ENCODE measurements around the gene CD82.

The CD82 gene

GRCh38 chr11:44577231-44577830 is 11.9 kb downstream of the CD82 start:
- DNase-seq (ENCODE audit: low read depth): no peak

GRCh38 chr11:44578279-44578678 is 12.8 kb downstream of the CD82 start:
- DNase-seq (ENCODE audit: low read depth): no peak

GRCh38 chr11:44579302-44579761 is 13.9 kb downstream of the CD82 start:
- no peak for DNase-seq (ENCODE audit: low read depth)

DNA sequence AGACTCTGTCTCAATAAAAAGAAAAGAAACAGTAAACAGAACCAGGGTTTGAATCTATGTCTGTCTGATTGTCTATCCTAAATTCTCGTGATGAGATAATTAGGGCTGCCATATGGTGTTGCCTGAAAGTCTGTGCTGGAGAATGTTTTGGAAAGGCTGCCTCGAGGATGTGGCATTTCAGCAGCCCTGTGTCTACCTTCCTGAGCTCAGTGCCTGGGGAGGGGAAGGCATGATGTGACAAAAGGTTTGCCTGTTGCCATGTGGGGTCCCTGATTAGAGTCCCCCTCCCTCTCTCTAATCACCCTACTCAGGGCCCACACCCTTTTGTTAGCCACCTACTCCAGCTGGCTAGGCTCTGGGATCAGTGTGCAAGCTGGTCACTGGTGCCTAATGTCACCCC is 15.2 kb downstream of the CD82 start:
- DNase-seq (ENCODE audit: low read depth): no peak

DNA sequence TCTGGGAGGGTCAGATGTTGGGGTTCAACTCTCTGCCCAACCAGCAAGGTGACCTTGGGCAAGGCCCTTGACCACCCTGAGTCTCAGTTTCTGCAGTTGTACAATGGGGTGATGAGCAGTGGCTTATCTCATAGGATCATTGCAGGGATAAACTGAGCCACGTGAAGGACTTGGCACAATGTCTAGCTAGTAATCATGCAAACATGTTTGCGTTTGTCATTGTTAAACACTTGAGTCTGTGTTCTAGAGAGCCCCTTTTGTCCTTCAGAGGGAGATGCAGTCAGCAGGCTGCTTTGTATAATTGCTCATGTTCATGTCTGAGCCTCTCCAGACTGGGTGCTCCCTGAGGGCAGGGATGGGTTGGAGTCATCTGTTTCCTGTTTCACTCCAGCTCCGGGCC is 15.8 kb downstream of the CD82 start:
- DNase-seq (ENCODE audit: low read depth): no peak

DNA sequence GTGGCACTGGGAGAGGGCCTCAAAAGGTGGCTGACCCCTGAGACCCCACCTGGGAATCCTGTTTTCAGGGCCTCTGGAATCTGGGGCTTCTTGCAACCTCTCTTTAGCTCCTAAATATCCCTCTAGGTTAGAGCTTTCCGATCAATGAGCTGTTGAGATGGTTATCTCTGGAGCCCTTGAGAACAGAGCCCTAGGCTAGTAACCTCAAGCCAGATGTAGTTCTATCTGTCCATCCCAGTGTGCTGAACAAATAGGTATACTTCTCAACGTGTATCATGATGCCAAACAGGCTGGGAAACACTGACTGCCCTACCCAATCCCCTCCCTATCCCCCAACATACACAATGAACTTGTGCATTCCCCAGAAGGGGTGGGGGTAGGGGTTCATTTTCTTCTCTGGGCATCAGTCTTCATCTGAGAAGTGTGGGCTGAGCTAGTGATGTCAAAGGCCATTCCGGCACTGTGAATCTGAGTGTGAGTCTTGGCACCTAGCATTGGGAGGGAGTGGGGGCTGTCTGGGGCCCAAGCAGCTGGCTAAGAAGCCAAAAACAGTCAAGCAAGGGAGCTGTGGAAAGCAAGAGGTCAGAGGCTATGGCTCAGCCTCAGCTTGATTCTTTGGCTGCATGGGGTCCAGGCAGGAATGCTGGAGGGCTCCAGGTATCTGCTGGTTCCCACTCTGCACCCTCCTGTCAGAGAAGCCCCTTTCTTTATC is 17.3 kb downstream of the CD82 start:
- DNase-seq (ENCODE audit: low read depth): no peak

DNA sequence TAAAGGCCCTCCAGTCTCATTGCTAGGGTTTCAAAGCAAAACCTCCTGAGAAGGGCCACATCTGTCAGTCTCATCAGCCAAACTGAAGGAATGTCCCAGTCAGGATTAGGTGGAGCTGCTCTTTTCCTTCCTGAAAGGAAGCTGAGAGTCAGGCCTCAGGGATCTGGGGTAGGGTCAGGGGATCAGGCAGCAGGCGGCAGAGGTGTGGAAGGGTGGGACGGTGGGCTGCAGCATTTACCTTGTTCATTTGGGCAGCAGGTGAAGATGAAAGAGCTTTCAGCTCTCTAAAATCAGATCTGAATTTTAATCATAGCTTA is 17.8 kb downstream of the CD82 start:
- no peak for DNase-seq (ENCODE audit: low read depth)

DNA sequence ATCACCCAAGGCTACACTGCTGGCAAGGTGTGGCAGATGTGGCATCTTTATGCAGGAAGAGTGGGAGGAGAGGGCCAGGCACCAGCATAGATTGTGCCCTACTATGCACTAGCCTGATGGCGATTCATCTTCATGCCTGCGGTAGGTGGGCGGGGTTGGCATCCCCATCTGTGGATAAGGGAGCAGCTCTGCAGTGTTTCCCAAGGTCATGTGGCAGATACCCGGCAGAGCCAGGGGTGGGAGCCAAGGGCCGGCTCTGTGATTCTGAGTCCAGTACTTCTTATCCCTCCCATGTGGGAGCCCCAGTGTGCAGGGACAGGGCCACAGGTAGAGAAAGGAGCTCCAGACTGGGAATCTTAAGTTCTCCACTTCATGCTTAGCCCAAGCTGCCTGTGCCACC is 20.0 kb downstream of the CD82 start:
- no peak for DNase-seq (ENCODE audit: low read depth)

- DNase-seq (ENCODE audit: low read depth): no peak
These were observed 23.8 kb downstream of the CD82 start for GRCh38 chr11:44589301-44589700.

- DNase-seq (ENCODE audit: low read depth): no peak
These were observed 25.3 kb downstream of the CD82 start for GRCh38 chr11:44590769-44591168.

GRCh38 chr11:44591557-44591956 is 26.1 kb downstream of the CD82 start:
- no peak for DNase-seq (ENCODE audit: low read depth)

GRCh38 chr11:44592125-44592940 is 26.9 kb downstream of the CD82 start:
- no peak for DNase-seq (ENCODE audit: low read depth)

DNA sequence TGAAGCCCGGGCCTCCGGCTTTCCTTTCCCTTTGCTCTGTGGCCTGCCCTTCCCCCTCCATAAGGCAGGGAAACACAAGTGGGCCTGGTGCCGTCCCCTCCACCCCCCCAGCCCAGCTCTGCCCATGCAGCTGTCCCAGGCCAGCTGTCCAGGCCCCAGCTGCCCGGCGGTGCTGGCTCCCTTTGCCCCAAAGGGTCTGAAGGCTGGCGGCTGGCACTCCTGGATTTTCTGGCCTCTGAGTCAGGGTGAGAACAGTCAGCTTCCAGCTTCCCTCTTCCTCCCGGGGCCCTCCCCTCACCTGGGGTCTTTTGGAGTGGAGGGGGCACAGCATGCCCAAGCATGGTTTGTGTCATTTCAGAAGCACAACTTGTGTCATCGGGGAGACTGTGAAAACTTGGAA is 27.8 kb downstream of the CD82 start:
- no peak for DNase-seq (ENCODE audit: low read depth)

DNA sequence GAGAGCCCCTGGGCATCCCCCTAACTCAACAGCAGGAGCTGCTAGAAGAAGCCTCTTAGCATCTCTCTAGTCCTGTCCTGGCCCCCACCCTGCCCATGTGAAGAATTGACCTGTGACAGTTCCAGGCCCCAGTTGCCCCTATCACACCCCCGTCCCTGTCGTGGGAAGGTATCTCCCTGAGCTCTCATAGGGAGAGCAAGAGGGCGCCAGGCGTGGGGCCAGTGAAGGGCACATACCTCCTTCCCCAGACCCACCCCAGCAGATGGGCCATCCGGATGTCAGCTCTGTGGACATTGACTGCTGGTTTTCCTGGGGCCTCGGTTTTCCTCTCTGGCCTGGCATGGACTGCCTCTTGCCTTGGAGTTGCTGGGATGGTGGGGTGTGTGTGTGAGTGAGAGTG is 29.5 kb downstream of the CD82 start:
- no peak for DNase-seq (ENCODE audit: low read depth)

GRCh38 chr11:44595964-44596381 is 30.5 kb downstream of the CD82 start:
- no peak for DNase-seq (ENCODE audit: low read depth)

- DNase-seq (ENCODE audit: low read depth): peak; percentile 30
These were observed 31.2 kb downstream of the CD82 start for GRCh38 chr11:44596525-44597276.

GRCh38 chr11:44597358-44598012 is 32.0 kb downstream of the CD82 start:
- no peak for DNase-seq (ENCODE audit: low read depth)

GRCh38 chr11:44598831-44599230 is 33.4 kb downstream of the CD82 start:
- DNase-seq (ENCODE audit: low read depth): no peak

DNA sequence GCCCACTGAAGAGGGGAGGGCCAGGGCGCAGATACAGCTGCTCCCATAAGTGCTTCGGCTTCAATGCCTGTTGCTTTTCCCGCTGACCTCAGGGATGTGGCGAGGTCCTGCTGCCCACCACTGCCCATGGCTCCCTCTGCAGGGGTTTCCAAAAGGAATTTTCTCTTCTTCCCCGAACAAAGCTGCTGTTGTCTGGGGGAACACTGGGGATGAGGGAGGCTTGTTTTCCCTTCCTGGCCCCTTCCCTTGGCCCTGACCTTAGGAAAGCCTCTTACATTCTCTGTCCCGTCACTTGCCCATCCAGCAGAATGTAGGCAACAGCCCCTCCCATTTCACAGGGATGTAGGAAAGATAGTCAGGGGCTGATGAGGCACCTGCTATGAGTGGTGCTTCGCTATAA is 34.8 kb downstream of the CD82 start:
- DNase-seq (ENCODE audit: low read depth): no peak

- DNase-seq (ENCODE audit: low read depth): no peak
These were observed 35.4 kb downstream of the CD82 start for GRCh38 chr11:44600839-44601383.

GRCh38 chr11:44601471-44602370 is 36.3 kb downstream of the CD82 start:
- no peak for DNase-seq (ENCODE audit: low read depth)
